Nephron (organoid): Measurements from ENCODE around the gene SLC43A1.

Source experiments
- H3K27ac Mint-ChIP-seq, 3 experiments: 2 replicates each; pipeline ENCODE4 v1.8.0; 2020; ENCODE audit warnings: mixed read lengths in 3 of 3, mild to moderate bottlenecking in 2 of 3, moderate library complexity in 1 of 3
- H3K27me3 Mint-ChIP-seq: 2 replicates; pipeline ENCODE4 v1.8.0; 2021; ENCODE audit warnings: low read depth, mild to moderate bottlenecking, moderate library complexity, mixed read lengths
- H3K36me3 Mint-ChIP-seq: 2 replicates; pipeline ENCODE4 v1.8.0; 2020; ENCODE audit warnings: low read depth, mixed read lengths
- H3K4me1 Mint-ChIP-seq: 2 replicates; pipeline ENCODE4 v1.8.0; 2020; ENCODE audit warnings: mixed read lengths
- H3K4me3 Mint-ChIP-seq, 3 experiments: 2 replicates each; pipeline ENCODE4 v1.8.0; 2020; ENCODE audit warnings: mild to moderate bottlenecking in 3 of 3, mixed read lengths in 3 of 3, moderate library complexity in 2 of 3
- H3K9me3 Mint-ChIP-seq: 2 replicates; pipeline ENCODE4 v1.8.0; 2020; ENCODE audit warnings: mixed read lengths
- TF ChIP-seq, protein P1 (sequence below), 3 experiments: fragments of 200-600 bp; sonication (generic); IDR thresholded peaks; one replicate each; pipeline ENCODE4 v1.5.0; 2021; ENCODE audit warnings: antibody characterized with exemption in 3 of 3; ENCODE audit not compliant: unreplicated experiment in 3 of 3

Gene SLC43A1

DNA sequence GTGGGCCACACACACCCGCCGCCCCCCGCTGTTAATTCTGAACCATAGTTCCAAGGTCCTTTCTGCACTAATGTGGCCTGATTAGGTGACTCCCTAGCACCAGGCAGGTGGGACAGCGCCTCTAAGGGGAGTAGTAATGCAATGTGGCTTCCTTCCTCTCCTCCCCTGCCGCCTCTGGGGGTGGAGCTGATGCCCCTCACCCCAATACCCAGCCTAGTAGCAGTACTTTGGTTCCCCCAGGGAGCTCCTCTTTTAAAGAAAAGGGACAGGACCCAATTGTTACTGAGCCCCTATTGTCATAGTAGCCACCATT, 40.7 kb downstream of the SLC43A1 start:
- no peak overlapping the region for H3K4me3 Mint-ChIP-seq
- H3K27ac Mint-ChIP-seq: no peak overlapping the region
- no peaks in the 10 kb centered on the region for H3K36me3 Mint-ChIP-seq
- H3K4me1 Mint-ChIP-seq: peaks cover 8% of the 10 kb centered on the region
- H3K9me3 Mint-ChIP-seq: no peaks in the 10 kb centered on the region
- TF ChIP-seq, protein P1, sequence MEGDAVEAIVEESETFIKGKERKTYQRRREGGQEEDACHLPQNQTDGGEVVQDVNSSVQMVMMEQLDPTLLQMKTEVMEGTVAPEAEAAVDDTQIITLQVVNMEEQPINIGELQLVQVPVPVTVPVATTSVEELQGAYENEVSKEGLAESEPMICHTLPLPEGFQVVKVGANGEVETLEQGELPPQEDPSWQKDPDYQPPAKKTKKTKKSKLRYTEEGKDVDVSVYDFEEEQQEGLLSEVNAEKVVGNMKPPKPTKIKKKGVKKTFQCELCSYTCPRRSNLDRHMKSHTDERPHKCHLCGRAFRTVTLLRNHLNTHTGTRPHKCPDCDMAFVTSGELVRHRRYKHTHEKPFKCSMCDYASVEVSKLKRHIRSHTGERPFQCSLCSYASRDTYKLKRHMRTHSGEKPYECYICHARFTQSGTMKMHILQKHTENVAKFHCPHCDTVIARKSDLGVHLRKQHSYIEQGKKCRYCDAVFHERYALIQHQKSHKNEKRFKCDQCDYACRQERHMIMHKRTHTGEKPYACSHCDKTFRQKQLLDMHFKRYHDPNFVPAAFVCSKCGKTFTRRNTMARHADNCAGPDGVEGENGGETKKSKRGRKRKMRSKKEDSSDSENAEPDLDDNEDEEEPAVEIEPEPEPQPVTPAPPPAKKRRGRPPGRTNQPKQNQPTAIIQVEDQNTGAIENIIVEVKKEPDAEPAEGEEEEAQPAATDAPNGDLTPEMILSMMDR (IDR thresholded peaks at IDR 0.05; ENCODE audit: unreplicated experiment in 3 of 3): no peak
- H3K27me3 Mint-ChIP-seq: peaks cover 74% of the 10 kb centered on the region

GRCh38 chr11:57474017-57474802, 41.3 kb downstream of the SLC43A1 start:
- Mint-ChIP-seq H3K9me3 (no peaks in the 10 kb centered on the region), H3K36me3 (no peaks in the 10 kb centered on the region), H3K27me3 (peaks cover 69% of the 10 kb centered on the region), H3K4me1 (peaks cover 8% of the 10 kb centered on the region), H3K27ac (no peak overlapping the region), H3K4me3 (no peak overlapping the region)
- TF ChIP-seq, protein P1 (IDR thresholded peaks at IDR 0.05; ENCODE audit: unreplicated experiment in 3 of 3): no peak

GRCh38 chr11:57473285-57473841, 42.1 kb downstream of the SLC43A1 start:
- Mint-ChIP-seq H3K4me1 (peaks cover 8% of the 10 kb centered on the region), H3K27ac (peak overlapping the region in 1 of 3 experiments; percentile 52), H3K36me3 (no peaks in the 10 kb centered on the region), H3K27me3 (peaks cover 63% of the 10 kb centered on the region), H3K9me3 (no peaks in the 10 kb centered on the region), H3K4me3 (peak overlapping the region in 2 of 3 experiments; percentile 31 to 69)
- TF ChIP-seq, protein P1 (IDR thresholded peaks at IDR 0.05; ENCODE audit: unreplicated experiment in 3 of 3): no peak

GRCh38 chr11:57471496-57471895, 44.0 kb downstream of the SLC43A1 start:
- no peaks in the 10 kb centered on the region for H3K36me3 Mint-ChIP-seq
- H3K9me3 Mint-ChIP-seq: no peaks in the 10 kb centered on the region
- TF ChIP-seq, protein P1 (IDR thresholded peaks at IDR 0.05; ENCODE audit: unreplicated experiment in 3 of 3): no peak
- peaks cover 50% of the 10 kb centered on the region for H3K27me3 Mint-ChIP-seq
- H3K27ac Mint-ChIP-seq: no peak overlapping the region
- H3K4me1 Mint-ChIP-seq: peaks cover 8% of the 10 kb centered on the region
- no peak overlapping the region for H3K4me3 Mint-ChIP-seq

DNA sequence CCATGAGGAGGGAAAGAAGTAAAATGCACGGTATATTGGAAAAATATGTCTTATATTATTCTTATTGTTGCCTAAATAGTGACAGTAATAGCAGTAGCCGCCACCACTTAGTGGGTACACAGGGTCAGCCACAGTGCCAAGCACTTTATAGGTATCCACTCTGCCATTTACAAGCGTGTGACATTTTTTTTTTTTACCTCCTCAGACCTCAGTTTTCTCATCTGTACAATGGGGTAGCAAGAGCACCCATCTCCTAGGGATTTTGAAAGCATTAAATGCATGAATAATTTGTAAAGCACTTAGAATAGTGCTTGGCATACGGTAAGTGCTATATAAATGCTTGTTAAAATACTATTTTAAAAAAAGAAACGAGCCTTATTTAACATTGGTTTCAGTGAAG, 46.2 kb downstream of the SLC43A1 start:
- TF ChIP-seq, protein P1 (IDR thresholded peaks at IDR 0.05; ENCODE audit: unreplicated experiment in 3 of 3): no peak
- no peaks in the 10 kb centered on the region for H3K9me3 Mint-ChIP-seq
- H3K36me3 Mint-ChIP-seq: no peaks in the 10 kb centered on the region
- peaks cover 31% of the 10 kb centered on the region for H3K27me3 Mint-ChIP-seq
- peaks cover 10% of the 10 kb centered on the region for H3K4me1 Mint-ChIP-seq
- no peak overlapping the region for H3K27ac Mint-ChIP-seq
- no peak overlapping the region for H3K4me3 Mint-ChIP-seq

- peaks cover 14% of the 10 kb centered on the region for H3K4me1 Mint-ChIP-seq
- H3K4me3 Mint-ChIP-seq: no peak overlapping the region
- H3K27ac Mint-ChIP-seq: peak overlapping the region in 1 of 3 experiments; percentile 16
- TF ChIP-seq, protein P1 (IDR thresholded peaks at IDR 0.05; ENCODE audit: unreplicated experiment in 3 of 3): no peak
- no peaks in the 10 kb centered on the region for H3K36me3 Mint-ChIP-seq
- H3K27me3 Mint-ChIP-seq: peaks cover 29% of the 10 kb centered on the region
- H3K9me3 Mint-ChIP-seq: no peaks in the 10 kb centered on the region
Observed at GRCh38 chr11:57468276-57468675, 47.2 kb downstream of the SLC43A1 start.
